22Rv1 (cell line): Measurements from ENCODE around the gene AIFM2.

Experiments used
- CTCF ChIP-seq: fragments of 450-650 bp; IDR thresholded peaks from 2 replicates; pipeline ENCODE4 v1.5.1; 2017; ENCODE audit warnings: mild to moderate bottlenecking
- ZFX ChIP-seq: fragments of 450-650 bp; IDR thresholded peaks from 2 replicates; pipeline ENCODE4 v1.6.1; 2017; ENCODE audit warnings: antibody characterized with exemption, borderline replicate concordance

- TF ChIP-seq CTCF (no peak), ZFX (no peak)
Observed at GRCh38 chr10:70147259-70147625, 14.6 kb upstream of the AIFM2 start.
